Keratinocyte (primary cell): ENCODE results near the gene CTSZ. TPM values are rescaled to one million over a fixed set of nuclear protein-coding genes. Genes with fewer than 3 reads are reported as not detected.
"Not testable (repeated sequence)": the region's sequence is repeated elsewhere in the genome, so short reads cannot be mapped to it uniquely, and the experiment has no call there.

Experiments used
- DNase-seq: peaks from one replicate; pipeline ENCODE4 v3.0.0-alpha.2; 2011; ENCODE audit warnings: low read depth, missing footprints, low spot score
- FAIRE-seq: peaks from 2 replicates; lab custom pipeline; 2011; peaks lifted over from hg19 to GRCh38; lab: Jason Lieb, UNC
- H2AFZ ChIP-seq: 2 replicates; pipeline ENCODE4 v1.6.0; 2012; ENCODE audit warnings: low read length, control low read depth, inconsistent platforms; ENCODE audit not compliant: control insufficient read depth
- H3K27ac ChIP-seq: 2 replicates; pipeline ENCODE4 v1.5.1; 2011; ENCODE audit warnings: low read length; ENCODE audit not compliant: control insufficient read depth, insufficient read depth
- H3K27me3 ChIP-seq: 3 replicates; pipeline ENCODE4 v1.6.0; 2011; ENCODE audit warnings: low read length; ENCODE audit not compliant: control insufficient read depth, insufficient read depth; ENCODE audit errors: extremely low read depth
- H3K36me3 ChIP-seq, 2 experiments: 2 replicates in 1 of 2; 3 replicates in 1 of 2; pipeline ENCODE4 v1.5.1; 2011; ENCODE audit warnings: low read length in 2 of 2, mild to moderate bottlenecking in 1 of 2; ENCODE audit not compliant: control insufficient read depth in 2 of 2, insufficient read depth in 2 of 2; ENCODE audit errors: extremely low read depth in 1 of 2
- H3K4me1 ChIP-seq: 3 replicates; pipeline ENCODE4 v1.5.1; 2011; ENCODE audit warnings: low read length; ENCODE audit not compliant: control insufficient read depth, insufficient read depth; ENCODE audit errors: extremely low read depth
- H3K4me2 ChIP-seq: 3 replicates; pipeline ENCODE4 v1.6.0; 2011; ENCODE audit warnings: low read depth, low read length; ENCODE audit not compliant: control insufficient read depth, insufficient read depth; ENCODE audit errors: extremely low read depth
- H3K4me3 ChIP-seq, 3 experiments: fragments of 200-600 bp in 1 of 3; sonication (generic) in 1 of 3; 2 replicates in 2 of 3; 3 replicates in 1 of 3; pipeline ENCODE4 v1.5.1; 2011 to 2016; ENCODE audit warnings: low read length in 3 of 3, mild to moderate bottlenecking in 3 of 3, control low read depth in 2 of 3, inconsistent platforms in 1 of 3, low read depth in 1 of 3, mixed read lengths in 1 of 3, mixed run types in 1 of 3, moderate library complexity in 1 of 3; ENCODE audit not compliant: control insufficient read depth in 2 of 3, insufficient read depth in 2 of 3; ENCODE audit errors: extremely low read depth in 1 of 3
- H3K79me2 ChIP-seq: 2 replicates; pipeline ENCODE4 v1.6.0; 2012; ENCODE audit warnings: low read length; ENCODE audit not compliant: control insufficient read depth, insufficient read depth
- H3K9ac ChIP-seq: 3 replicates; pipeline ENCODE4 v1.6.0; 2011; ENCODE audit warnings: low read length; ENCODE audit not compliant: control insufficient read depth, insufficient read depth; ENCODE audit errors: extremely low read depth
- H3K9me1 ChIP-seq: 3 replicates; pipeline ENCODE4 v1.6.0; 2011; ENCODE audit warnings: low read length; ENCODE audit not compliant: control insufficient read depth, insufficient read depth; ENCODE audit errors: extremely low read depth
- H3K9me3 ChIP-seq: 2 replicates; pipeline ENCODE4 v1.5.1; 2012; ENCODE audit warnings: low read depth, low read length; ENCODE audit not compliant: control insufficient read depth
- H4K20me1 ChIP-seq: 3 replicates; pipeline ENCODE4 v1.6.0; 2011; ENCODE audit warnings: low read length; ENCODE audit not compliant: control insufficient read depth, insufficient read depth; ENCODE audit errors: extremely low read depth
- EZH2 ChIP-seq: IDR thresholded peaks from one replicate; pipeline ENCODE4 v1.6.1; 2012; ENCODE audit warnings: inconsistent platforms, mild to moderate bottlenecking, low read length, moderate library complexity
- dilution Hi-C: fragments of 300-500 bp; cut with MboI; formaldehyde crosslinking; loops from one replicate; pipeline ENCODE4 v1.7.0; 2020; ENCODE audit warnings: low sequenced_read_pairs; ENCODE audit not compliant: extremely low pct_ligation_motif_present
- polyA plus RNA-seq, 5 experiments: library from polyadenylated mRNA; depleted of rRNA in 3 of 5; stranded (reverse) in 3 of 5; stranded (forward) in 1 of 5; unstranded in 1 of 5; fragments of >200 nt; gene quantifications; 1 replicate in 1 of 5; 2 replicates in 3 of 5; 3 replicates in 1 of 5; pipeline versions ENCODE4 v1.2.1 to v1.2.3, GENCODE V29; 2011 to 2012; ENCODE audit warnings: missing spikeins in 2 of 5, low read depth in 1 of 5, low replicate concordance in 1 of 5
- TF ChIP-seq, protein P1 (sequence below), 3 experiments: IDR thresholded peaks in 1 of 3; conservative IDR thresholded peaks in 1 of 3; optimal IDR thresholded peaks in 1 of 3; 2 replicates in 2 of 3; 3 replicates in 1 of 3; pipeline versions ENCODE3 to v1.5.1; 2011; ENCODE audit warnings: low read length in 3 of 3, mild to moderate bottlenecking in 3 of 3, moderate library complexity in 2 of 3, control low read depth in 1 of 3, inconsistent platforms in 1 of 3; ENCODE audit not compliant: insufficient read depth in 2 of 3; ENCODE audit errors: extremely low read depth in 1 of 3

The CTSZ gene
- polyA plus RNA-seq, 1 donor (not counting 4 experiments of a cell fraction or from before 2014, with no cell fraction given): 138 TPM

DNA sequence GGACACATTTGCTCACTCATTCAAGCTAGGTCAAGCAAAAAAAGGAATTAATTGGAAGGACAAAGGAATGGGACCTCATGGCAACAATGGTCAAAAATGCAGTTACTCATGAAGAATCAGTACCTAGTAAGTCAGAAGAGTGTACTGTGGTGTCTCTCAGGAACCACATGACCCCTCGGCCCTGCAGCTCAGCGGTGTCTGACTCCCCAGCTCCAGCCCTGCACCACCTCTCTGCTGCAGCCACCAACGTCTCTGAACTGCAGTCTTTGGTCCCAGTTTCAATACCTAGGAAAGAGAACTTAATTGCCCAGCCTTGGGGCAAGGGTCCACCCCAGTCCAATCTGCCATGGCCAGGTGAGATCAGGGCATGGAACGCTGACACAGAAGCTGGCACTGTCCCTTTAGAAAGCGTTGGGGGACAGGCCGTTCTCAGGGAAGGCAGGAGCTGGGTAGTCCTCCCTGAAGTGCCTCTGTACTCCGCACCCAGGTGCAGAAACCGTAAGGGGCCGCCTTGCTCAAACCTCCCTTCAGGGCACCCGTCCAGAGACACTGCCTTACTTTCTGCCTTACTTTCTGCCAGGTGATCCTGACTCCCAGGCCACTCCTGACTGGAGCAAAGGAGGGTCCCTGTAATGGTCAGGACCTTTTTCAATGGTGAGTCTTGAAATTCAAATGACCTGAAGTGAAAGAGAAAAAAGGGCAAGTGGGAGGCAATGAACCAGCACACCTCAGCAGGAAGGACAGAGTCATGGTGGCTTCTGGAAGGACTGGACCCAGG lies 39.2 kb downstream of the CTSZ start:
- TF ChIP-seq, protein P1, sequence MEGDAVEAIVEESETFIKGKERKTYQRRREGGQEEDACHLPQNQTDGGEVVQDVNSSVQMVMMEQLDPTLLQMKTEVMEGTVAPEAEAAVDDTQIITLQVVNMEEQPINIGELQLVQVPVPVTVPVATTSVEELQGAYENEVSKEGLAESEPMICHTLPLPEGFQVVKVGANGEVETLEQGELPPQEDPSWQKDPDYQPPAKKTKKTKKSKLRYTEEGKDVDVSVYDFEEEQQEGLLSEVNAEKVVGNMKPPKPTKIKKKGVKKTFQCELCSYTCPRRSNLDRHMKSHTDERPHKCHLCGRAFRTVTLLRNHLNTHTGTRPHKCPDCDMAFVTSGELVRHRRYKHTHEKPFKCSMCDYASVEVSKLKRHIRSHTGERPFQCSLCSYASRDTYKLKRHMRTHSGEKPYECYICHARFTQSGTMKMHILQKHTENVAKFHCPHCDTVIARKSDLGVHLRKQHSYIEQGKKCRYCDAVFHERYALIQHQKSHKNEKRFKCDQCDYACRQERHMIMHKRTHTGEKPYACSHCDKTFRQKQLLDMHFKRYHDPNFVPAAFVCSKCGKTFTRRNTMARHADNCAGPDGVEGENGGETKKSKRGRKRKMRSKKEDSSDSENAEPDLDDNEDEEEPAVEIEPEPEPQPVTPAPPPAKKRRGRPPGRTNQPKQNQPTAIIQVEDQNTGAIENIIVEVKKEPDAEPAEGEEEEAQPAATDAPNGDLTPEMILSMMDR (optimal IDR thresholded peaks at IDR 0.05 in 1 of 3, IDR thresholded peaks at IDR 0.05 in 1 of 3, conservative IDR thresholded peaks at IDR 0.05 in 1 of 3; ENCODE audit: extremely low read depth in 1 of 3, insufficient read depth in 2 of 3, low read length in 3 of 3): no peak
- TF ChIP-seq EZH2: no peak
- H3K27ac ChIP-seq: no peak overlapping the region
- no peaks in the 10 kb centered on the region for H3K9me3 ChIP-seq
- DNase-seq (no peak), FAIRE-seq (no peak)
- H3K4me1 ChIP-seq: no peaks in the 10 kb centered on the region
- no peaks in the 10 kb centered on the region for H4K20me1 ChIP-seq
- dilution Hi-C loops: no loop called here
- H3K36me3 ChIP-seq: no peaks in the 10 kb centered on the region
- no peak overlapping the region for H3K9ac ChIP-seq
- no peaks in the 10 kb centered on the region for H3K9me1 ChIP-seq
- no peak overlapping the region for H2AFZ ChIP-seq
- no peak overlapping the region for H3K4me3 ChIP-seq
- H3K4me2 ChIP-seq: no peak overlapping the region
- H3K79me2 ChIP-seq: no peaks in the 10 kb centered on the region
- peaks cover 5% of the 10 kb centered on the region for H3K27me3 ChIP-seq

DNA sequence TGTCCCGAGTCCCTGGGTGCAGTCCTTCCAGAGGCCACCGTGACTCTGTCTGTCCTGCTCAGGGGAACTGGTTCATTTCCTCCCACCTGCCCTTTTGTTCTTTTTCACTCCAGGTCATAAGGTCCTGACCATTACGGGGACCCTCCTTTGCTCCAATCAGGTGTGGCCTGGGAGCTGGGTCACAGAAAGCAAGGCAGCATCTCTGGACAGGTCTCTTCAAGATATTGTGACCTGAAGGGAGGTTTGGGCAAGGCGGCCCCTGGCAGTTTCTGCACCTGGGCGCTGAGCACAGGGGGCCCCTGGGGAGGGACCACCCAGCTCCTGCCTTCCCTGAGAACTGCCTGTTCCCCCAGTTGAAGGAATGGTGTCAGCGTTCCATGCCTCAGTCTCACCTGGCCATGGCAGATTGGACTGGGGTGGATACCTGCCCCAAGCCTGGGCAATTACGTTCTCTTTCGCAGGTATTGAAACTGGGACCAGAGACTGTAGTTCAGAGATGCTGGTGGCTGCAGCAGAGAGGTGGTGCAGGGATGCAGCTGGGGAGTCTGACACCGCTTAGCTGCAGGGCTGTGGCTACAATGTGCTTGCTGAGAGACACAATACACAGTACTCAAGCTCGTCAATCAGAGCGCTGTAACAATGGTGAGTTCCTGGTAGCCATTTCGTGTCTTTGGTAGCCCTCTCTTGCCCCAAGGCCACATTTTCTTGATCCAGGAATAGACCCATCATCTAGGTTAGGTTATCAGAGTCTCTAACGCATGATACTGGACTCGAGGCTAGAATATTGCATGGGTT lies 41.6 kb downstream of the CTSZ start:
- Histone ChIP-seq H3K4me3 (no peak overlapping the region), H2AFZ (no peak overlapping the region), H3K9me3 (no peaks in the 10 kb centered on the region), H3K4me2 (no peak overlapping the region), H3K9me1 (no peaks in the 10 kb centered on the region), H3K36me3 (no peaks in the 10 kb centered on the region), H3K4me1 (no peaks in the 10 kb centered on the region), H3K79me2 (no peaks in the 10 kb centered on the region), H4K20me1 (no peaks in the 10 kb centered on the region), H3K9ac (no peak overlapping the region), H3K27me3 (peaks cover 10% of the 10 kb centered on the region), H3K27ac (no peak overlapping the region)
- no peak for DNase-seq
- dilution Hi-C loops: no loop called here
- TF ChIP-seq, protein P1 (optimal IDR thresholded peaks at IDR 0.05 in 1 of 3, IDR thresholded peaks at IDR 0.05 in 1 of 3, conservative IDR thresholded peaks at IDR 0.05 in 1 of 3; ENCODE audit: extremely low read depth in 1 of 3, insufficient read depth in 2 of 3, low read length in 3 of 3): no peak
- no peak for TF ChIP-seq EZH2
- no peak for FAIRE-seq

DNA sequence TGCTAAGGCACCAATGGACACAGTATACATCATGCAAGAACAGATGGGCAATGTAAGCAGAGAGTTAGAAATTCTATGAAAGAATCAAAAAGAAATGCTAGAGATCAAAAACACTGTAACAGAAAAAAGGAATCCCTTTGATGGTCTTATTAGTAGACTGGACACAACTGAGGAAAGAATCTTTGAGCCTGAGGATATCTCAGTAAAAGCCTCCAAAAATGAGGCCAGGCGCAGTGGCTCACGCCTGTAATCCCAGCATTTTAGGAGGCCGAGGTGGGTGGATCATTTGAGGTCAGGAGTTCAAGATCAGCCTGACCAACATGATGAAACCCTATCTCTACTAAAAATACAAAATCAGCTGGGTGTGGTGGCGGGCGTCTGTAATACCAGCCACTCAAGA lies 43.1 kb downstream of the CTSZ start:
- DNase-seq, dilution Hi-C loops: not testable (repeated sequence)

More for the DNA sequence above, 43.1 kb downstream of the CTSZ start:
- H4K20me1 ChIP-seq, H3K9ac ChIP-seq, FAIRE-seq, H3K27me3 ChIP-seq, H2AFZ ChIP-seq, H3K79me2 ChIP-seq, H3K4me1 ChIP-seq, H3K36me3 ChIP-seq, H3K27ac ChIP-seq, H3K4me2 ChIP-seq, H3K9me3 ChIP-seq, H3K4me3 ChIP-seq, H3K9me1 ChIP-seq: not testable (repeated sequence)
